Activated naive CD8-positive, alpha-beta T cell treated with anti-CD3 and anti-CD28 coated beads for 36 hours (primary cell): ENCODE results near the gene IL22RA2. TPM values are rescaled to one million over a fixed set of nuclear protein-coding genes. Genes with fewer than 3 reads are reported as not detected.

Source experiments
- DNase-seq: peaks from one replicate; pipeline ENCODE4 v3.0.0; 2021
- H3K27ac Mint-ChIP-seq: one replicate; pipeline ENCODE4 v1.8.0; 2022; ENCODE audit warnings: mild to moderate bottlenecking, moderate library complexity, mixed read lengths
- H3K27me3 Mint-ChIP-seq: one replicate; pipeline ENCODE4 v1.8.0; 2022; ENCODE audit warnings: mild to moderate bottlenecking, mixed read lengths
- H3K36me3 Mint-ChIP-seq: one replicate; pipeline ENCODE4 v1.8.0; 2021; ENCODE audit warnings: mild to moderate bottlenecking, mixed read lengths
- H3K4me1 Mint-ChIP-seq: one replicate; pipeline ENCODE4 v1.8.0; 2021; ENCODE audit warnings: mixed read lengths
- H3K4me3 Mint-ChIP-seq: one replicate; pipeline ENCODE4 v1.8.0; 2022; ENCODE audit warnings: mild to moderate bottlenecking, moderate library complexity, mixed read lengths
- H3K9me3 Mint-ChIP-seq: one replicate; pipeline ENCODE4 v1.8.0; 2022; ENCODE audit warnings: mixed read lengths
- total RNA-seq, 2 experiments: library from RNA; stranded (reverse); gene quantifications; one replicate each; pipeline ENCODE4 v1.2.3, GENCODE V29; 2021

IL22RA2 gene
- total RNA-seq, 2 experiments from 2014 or later = not detected

DNA sequence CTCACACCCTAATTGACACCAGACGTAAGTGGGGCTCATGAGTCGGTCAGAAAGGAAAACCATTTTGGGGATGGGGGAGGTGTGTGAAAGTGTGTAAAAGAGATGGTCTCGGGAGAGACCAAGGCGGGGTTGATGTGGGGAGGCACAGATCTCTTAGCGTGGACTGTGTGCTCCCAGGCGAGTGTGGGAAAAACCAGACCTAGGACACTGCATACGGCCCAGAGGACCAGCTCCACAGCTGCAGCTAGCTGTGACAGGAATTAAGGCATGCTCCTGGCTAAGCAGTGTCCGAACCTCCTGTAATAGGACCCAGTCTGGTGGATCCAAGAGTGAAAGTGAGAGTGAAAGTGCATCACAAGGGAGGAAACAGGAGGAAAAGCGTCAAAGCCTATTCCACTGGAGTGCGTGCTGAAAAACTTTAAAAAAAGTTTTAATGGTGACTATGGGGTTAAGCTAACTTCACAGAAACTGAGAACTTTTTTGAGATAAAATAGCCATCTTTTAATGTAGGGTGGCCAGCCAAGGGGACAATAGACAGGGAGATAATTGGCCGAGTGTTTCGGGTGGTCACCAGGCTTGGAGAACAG, 9.6 kb downstream of the IL22RA2 start:
- Mint-ChIP-seq H3K4me3 (no peak overlapping the region), H3K27me3 (peaks cover 32% of the 10 kb centered on the region), H3K9me3 (peaks cover 17% of the 10 kb centered on the region), H3K4me1 (peaks cover 16% of the 10 kb centered on the region), H3K27ac (no peak overlapping the region), H3K36me3 (no peaks in the 10 kb centered on the region)
- no peak for DNase-seq

GRCh38 chr6:137162692-137163306, 10.6 kb downstream of the IL22RA2 start:
- peaks cover 41% of the 10 kb centered on the region for H3K27me3 Mint-ChIP-seq

DNA sequence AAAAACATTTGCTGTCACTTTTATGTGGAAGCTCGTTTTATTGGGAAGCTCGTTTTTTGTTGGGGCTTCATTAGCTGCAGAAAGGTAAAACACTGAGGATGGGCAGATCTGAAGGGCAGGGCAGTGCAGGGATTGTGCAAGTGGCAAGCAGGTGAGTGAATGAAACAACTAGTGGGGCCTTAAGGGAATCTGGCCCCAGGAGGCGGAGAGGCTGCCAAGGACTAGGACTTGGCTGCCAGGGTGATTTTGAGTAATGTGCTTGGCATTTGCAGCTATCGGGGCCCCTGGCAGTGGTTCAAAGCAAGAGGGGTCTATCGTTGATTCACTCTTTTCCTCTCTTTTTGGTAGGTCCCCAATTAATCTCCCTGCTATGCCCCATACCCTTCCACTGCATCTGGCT, 11.5 kb downstream of the IL22RA2 start:
- H3K4me3 Mint-ChIP-seq = no peak overlapping the region
- no peak for DNase-seq
- no peak overlapping the region for H3K27ac Mint-ChIP-seq
- H3K36me3 Mint-ChIP-seq = no peaks in the 10 kb centered on the region
- peaks cover 16% of the 10 kb centered on the region for H3K4me1 Mint-ChIP-seq
- peaks cover 47% of the 10 kb centered on the region for H3K27me3 Mint-ChIP-seq
- H3K9me3 Mint-ChIP-seq = peaks cover 14% of the 10 kb centered on the region

More at GRCh38 chr6:137162692-137163306, 10.6 kb downstream of the IL22RA2 start:
- H3K9me3 Mint-ChIP-seq = peaks cover 17% of the 10 kb centered on the region
- no peaks in the 10 kb centered on the region for H3K36me3 Mint-ChIP-seq
- no peak for DNase-seq
- H3K27ac Mint-ChIP-seq = no peak overlapping the region
- H3K4me3 Mint-ChIP-seq = no peak overlapping the region
- H3K4me1 Mint-ChIP-seq = peaks cover 16% of the 10 kb centered on the region

GRCh38 chr6:137160763-137161162, 12.7 kb downstream of the IL22RA2 start:
- no peak for DNase-seq
- no peaks in the 10 kb centered on the region for H3K36me3 Mint-ChIP-seq
- H3K4me3 Mint-ChIP-seq = no peak overlapping the region
- H3K27ac Mint-ChIP-seq = no peak overlapping the region
- H3K27me3 Mint-ChIP-seq = peaks cover 48% of the 10 kb centered on the region
- peaks cover 14% of the 10 kb centered on the region for H3K9me3 Mint-ChIP-seq
- peaks cover 21% of the 10 kb centered on the region for H3K4me1 Mint-ChIP-seq

DNA sequence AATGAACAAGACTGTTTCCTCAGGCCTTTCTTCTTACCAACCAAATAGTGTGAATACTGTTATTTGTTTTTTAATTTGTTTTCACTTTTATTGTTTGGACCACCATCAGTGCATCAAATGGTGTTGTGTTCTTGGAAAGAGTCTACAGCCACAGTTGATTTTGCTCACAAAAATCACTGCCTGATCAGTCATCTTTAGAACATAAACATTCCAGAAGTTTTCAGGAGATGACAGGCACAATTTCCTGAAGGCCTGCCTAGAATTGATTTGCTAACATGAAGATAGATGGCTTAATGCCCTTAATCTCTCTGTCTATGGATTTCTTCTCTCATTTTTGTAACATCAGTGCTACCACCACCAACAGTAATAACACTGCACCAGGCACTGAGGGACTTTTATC, 13.5 kb downstream of the IL22RA2 start:
- H3K9me3 Mint-ChIP-seq = peaks cover 11% of the 10 kb centered on the region
- no peak overlapping the region for H3K27ac Mint-ChIP-seq
- H3K4me3 Mint-ChIP-seq = no peak overlapping the region
- peaks cover 18% of the 10 kb centered on the region for H3K4me1 Mint-ChIP-seq
- DNase-seq = no peak
- H3K36me3 Mint-ChIP-seq = no peaks in the 10 kb centered on the region
- H3K27me3 Mint-ChIP-seq = peaks cover 49% of the 10 kb centered on the region

DNA sequence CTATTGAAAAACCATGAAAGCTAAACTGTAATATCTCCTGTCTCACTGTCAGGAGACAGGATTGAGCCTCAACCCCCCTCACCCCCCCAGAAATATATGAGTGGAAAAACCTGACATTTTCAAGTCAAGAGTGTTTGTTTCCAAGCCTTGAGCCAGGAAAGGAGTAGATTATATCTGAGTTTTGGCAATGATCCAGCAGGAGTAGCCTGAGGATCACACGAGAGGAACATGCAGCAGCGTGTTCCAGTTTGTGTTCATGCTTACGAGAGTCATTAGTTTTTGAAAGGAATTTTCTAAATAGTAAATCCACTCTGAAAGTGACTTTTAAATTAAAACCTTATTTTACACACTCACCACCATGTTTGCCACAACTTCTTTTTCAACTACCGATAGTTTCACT, 15.8 kb downstream of the IL22RA2 start:
- Mint-ChIP-seq H3K36me3 (no peaks in the 10 kb centered on the region), H3K27ac (no peak overlapping the region), H3K4me1 (peaks cover 13% of the 10 kb centered on the region), H3K9me3 (no peaks in the 10 kb centered on the region), H3K4me3 (no peak overlapping the region), H3K27me3 (peaks cover 44% of the 10 kb centered on the region)
- DNase-seq = no peak

GRCh38 chr6:137156650-137157049, 16.8 kb downstream of the IL22RA2 start:
- Mint-ChIP-seq H3K9me3 (no peaks in the 10 kb centered on the region), H3K27me3 (peaks cover 39% of the 10 kb centered on the region), H3K27ac (no peak overlapping the region), H3K36me3 (no peaks in the 10 kb centered on the region), H3K4me1 (peaks cover 13% of the 10 kb centered on the region), H3K4me3 (no peak overlapping the region)
- no peak for DNase-seq

DNA sequence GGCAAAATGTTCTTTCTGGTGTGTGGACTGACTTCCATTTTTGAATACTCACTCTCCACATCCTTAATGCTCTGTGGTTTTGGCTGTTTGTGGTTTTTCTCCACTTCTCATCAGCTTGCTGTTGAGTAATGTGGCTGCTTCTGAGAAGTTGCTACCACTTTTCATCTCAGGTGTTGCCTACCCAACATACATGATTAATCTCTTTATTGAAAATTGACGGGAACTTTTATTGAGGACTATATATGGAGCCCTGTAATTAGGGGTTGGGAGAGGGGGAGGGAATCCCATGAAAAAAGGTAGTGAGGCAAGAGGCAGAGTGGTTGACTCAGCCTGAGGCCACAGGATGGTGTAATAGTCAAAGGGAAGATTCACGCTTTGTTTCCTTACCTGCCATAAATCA, 17.6 kb downstream of the IL22RA2 start:
- Mint-ChIP-seq H3K9me3 (no peaks in the 10 kb centered on the region), H3K36me3 (no peaks in the 10 kb centered on the region), H3K27ac (peak overlapping the region; percentile 40), H3K27me3 (peaks cover 37% of the 10 kb centered on the region), H3K4me3 (no peak overlapping the region), H3K4me1 (peaks cover 13% of the 10 kb centered on the region)
- peak; percentile 22 for DNase-seq

- H3K9me3 Mint-ChIP-seq = no peaks in the 10 kb centered on the region
- DNase-seq = no peak
- no peaks in the 10 kb centered on the region for H3K36me3 Mint-ChIP-seq
- H3K27me3 Mint-ChIP-seq = peaks cover 16% of the 10 kb centered on the region
- H3K27ac Mint-ChIP-seq = no peak overlapping the region
- no peaks in the 10 kb centered on the region for H3K4me1 Mint-ChIP-seq
- no peak overlapping the region for H3K4me3 Mint-ChIP-seq
Observed at GRCh38 chr6:137150072-137150471, 23.4 kb downstream of the IL22RA2 start.

DNA sequence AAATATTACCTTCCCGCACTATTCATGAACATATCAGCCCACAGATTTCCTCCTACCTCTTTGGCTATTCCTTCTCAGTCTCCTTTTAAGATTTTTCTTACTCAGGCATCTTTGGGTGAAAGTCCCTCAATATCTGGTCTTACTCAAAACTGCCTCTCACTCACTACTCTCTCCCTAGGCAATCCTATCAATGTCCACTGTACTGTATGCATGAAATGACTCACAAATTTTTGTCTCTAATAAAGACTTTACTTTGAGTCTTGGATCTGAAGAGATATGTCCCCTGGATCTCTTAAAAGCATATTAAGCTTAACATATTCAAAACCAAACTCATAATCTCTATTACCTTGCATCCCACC, 24.4 kb downstream of the IL22RA2 start:
- Mint-ChIP-seq H3K27me3 (peaks cover 11% of the 10 kb centered on the region), H3K4me3 (no peak overlapping the region), H3K9me3 (no peaks in the 10 kb centered on the region), H3K4me1 (no peaks in the 10 kb centered on the region), H3K36me3 (no peaks in the 10 kb centered on the region), H3K27ac (no peak overlapping the region)
- no peak for DNase-seq

GRCh38 chr6:137148306-137149034, 25.0 kb downstream of the IL22RA2 start:
- no peaks in the 10 kb centered on the region for H3K9me3 Mint-ChIP-seq

DNA sequence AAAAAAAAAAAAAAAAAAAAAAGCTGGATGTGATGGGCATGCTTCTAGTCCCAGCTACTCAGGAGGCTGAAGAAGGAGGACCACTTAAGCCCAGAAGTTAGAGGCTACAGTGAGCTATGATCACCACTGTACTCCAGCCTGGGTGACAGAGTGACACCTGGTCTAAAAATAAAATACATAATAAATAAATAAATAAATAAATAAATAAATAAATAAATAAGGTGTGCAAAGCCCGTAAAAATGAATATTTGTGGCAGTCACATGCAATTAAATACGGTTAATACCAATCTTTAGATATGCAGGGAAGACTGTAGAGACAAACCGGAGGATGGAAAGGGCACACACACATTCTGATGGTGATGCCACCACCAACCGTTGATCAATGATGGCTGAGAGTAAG, 26.2 kb downstream of the IL22RA2 start:
- H3K27me3 Mint-ChIP-seq = peaks cover 11% of the 10 kb centered on the region
- no peaks in the 10 kb centered on the region for H3K36me3 Mint-ChIP-seq
- H3K4me3 Mint-ChIP-seq = no peak overlapping the region
- no peaks in the 10 kb centered on the region for H3K9me3 Mint-ChIP-seq
- DNase-seq = no peak
- no peaks in the 10 kb centered on the region for H3K4me1 Mint-ChIP-seq
- no peak overlapping the region for H3K27ac Mint-ChIP-seq

More at GRCh38 chr6:137148306-137149034, 25.0 kb downstream of the IL22RA2 start:
- H3K36me3 Mint-ChIP-seq = no peaks in the 10 kb centered on the region
- no peaks in the 10 kb centered on the region for H3K4me1 Mint-ChIP-seq
- H3K27ac Mint-ChIP-seq = no peak overlapping the region
- no peak for DNase-seq
- no peak overlapping the region for H3K4me3 Mint-ChIP-seq
- peaks cover 11% of the 10 kb centered on the region for H3K27me3 Mint-ChIP-seq

- Mint-ChIP-seq H3K9me3 (no peaks in the 10 kb centered on the region), H3K36me3 (no peaks in the 10 kb centered on the region), H3K4me3 (no peak overlapping the region), H3K27ac (no peak overlapping the region), H3K4me1 (no peaks in the 10 kb centered on the region), H3K27me3 (peaks cover 9% of the 10 kb centered on the region)
- no peak for DNase-seq
Observed at GRCh38 chr6:137146206-137146605, 27.2 kb downstream of the IL22RA2 start.

DNA sequence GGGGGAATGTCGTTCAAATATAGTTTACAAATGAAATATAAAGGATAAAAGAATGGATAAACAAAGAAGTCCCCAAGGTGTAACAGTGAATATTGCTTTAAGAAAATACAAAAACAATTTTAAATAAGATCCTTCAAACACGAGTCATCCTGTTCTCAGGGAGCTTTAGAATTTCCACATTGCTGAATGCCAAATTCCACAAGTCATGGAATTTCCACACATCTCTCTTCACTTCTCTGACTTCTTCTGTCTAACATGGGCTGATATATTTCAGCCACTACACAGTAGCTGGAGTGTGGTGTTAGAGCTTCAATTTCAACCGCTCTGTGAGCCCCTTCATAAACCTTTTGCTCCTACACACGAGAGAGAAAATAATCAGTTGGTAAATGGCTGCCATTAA, 28.0 kb downstream of the IL22RA2 start:
- Mint-ChIP-seq H3K9me3 (no peaks in the 10 kb centered on the region), H3K27ac (no peak overlapping the region), H3K4me1 (no peaks in the 10 kb centered on the region), H3K4me3 (no peak overlapping the region), H3K27me3 (peaks cover 6% of the 10 kb centered on the region), H3K36me3 (no peaks in the 10 kb centered on the region)
- DNase-seq = no peak

GRCh38 chr6:137136065-137136464, 37.4 kb downstream of the IL22RA2 start:
- Mint-ChIP-seq H3K9me3 (peaks cover 14% of the 10 kb centered on the region), H3K4me1 (no peaks in the 10 kb centered on the region), H3K36me3 (peaks cover 3% of the 10 kb centered on the region), H3K27me3 (peaks cover 7% of the 10 kb centered on the region), H3K27ac (no peak overlapping the region), H3K4me3 (no peak overlapping the region)
- no peak for DNase-seq

DNA sequence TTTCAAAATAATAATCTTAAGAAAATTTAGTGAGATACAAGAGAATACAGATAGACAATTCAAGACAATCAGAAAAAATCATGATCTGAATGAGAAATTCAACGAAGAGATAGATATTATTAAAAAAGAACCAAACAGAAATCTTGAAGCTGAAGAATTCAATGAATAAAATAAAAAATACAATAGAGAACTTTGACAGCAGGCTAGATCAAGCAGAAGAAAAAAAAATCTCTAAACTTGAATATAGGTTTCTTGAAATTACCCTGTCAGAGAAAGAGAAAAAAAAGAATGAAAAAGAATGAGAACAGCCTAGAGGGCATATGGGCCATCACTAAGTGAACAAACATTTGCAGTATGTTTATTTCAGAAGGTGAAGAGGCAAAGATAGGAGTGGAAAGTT, 39.0 kb downstream of the IL22RA2 start:
- no peak for DNase-seq
- no peak overlapping the region for H3K27ac Mint-ChIP-seq
- peaks cover 3% of the 10 kb centered on the region for H3K36me3 Mint-ChIP-seq
- peaks cover 14% of the 10 kb centered on the region for H3K9me3 Mint-ChIP-seq
- H3K4me1 Mint-ChIP-seq = no peaks in the 10 kb centered on the region
- peaks cover 11% of the 10 kb centered on the region for H3K27me3 Mint-ChIP-seq
- H3K4me3 Mint-ChIP-seq = no peak overlapping the region
